ENCODE results near the gene MAGOHB.

The MAGOHB gene

DNA sequence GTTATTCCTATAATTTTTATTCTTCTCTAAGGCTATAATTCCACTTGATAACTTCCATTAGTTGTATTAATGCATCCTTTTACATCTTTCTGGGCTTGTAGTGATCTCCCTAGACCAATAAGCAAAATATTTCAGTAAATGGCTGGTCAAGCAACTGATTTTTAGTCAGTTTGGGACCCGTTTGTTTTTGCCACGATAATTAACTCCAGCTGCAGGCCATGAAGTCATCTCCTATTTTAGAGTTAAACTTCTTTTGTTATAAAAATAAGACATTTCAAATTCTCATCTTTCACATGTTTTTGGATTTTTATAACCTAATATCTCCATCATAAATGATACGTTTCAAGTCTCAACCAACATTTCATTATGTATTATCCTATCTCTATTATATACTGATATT is 49.4 kb downstream of the MAGOHB start:
- no peak overlapping the region for H3K4me3 ChIP-seq (ENCODE audit: low read depth, low read length)
- no peaks in the 10 kb centered on the region for H3K4me1 ChIP-seq
- H3K27me3 ChIP-seq, result peaks cover 3% of the 10 kb centered on the region
- TF ChIP-seq, protein P1, sequence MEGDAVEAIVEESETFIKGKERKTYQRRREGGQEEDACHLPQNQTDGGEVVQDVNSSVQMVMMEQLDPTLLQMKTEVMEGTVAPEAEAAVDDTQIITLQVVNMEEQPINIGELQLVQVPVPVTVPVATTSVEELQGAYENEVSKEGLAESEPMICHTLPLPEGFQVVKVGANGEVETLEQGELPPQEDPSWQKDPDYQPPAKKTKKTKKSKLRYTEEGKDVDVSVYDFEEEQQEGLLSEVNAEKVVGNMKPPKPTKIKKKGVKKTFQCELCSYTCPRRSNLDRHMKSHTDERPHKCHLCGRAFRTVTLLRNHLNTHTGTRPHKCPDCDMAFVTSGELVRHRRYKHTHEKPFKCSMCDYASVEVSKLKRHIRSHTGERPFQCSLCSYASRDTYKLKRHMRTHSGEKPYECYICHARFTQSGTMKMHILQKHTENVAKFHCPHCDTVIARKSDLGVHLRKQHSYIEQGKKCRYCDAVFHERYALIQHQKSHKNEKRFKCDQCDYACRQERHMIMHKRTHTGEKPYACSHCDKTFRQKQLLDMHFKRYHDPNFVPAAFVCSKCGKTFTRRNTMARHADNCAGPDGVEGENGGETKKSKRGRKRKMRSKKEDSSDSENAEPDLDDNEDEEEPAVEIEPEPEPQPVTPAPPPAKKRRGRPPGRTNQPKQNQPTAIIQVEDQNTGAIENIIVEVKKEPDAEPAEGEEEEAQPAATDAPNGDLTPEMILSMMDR (IDR thresholded peaks at IDR 0.05; ENCODE audit: low read depth, low read length), result no peak
- no peaks in the 10 kb centered on the region for H3K36me3 ChIP-seq
- no peaks in the 10 kb centered on the region for H3K9me3 ChIP-seq
- DNase-seq, result no peak

DNA sequence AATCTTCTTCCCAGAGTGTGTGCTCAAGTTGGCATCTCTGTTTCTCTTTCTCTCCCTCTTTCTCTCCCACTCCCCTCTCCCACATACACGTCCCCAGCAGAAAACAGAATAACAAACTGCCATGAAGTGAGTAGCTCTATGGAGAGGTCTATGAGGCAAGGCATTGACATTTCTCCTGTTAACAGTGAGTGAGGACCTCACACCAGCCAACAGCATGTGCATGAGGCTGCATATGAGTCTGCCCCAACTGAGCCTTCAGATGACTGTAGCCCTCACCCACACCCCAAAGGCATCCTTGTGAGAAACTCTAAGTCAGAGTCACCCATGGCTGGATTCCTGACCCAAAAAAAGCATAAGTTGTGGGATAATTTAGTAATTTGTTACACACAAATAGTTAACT is 50.4 kb downstream of the MAGOHB start:
- Histone ChIP-seq H3K36me3 (no peaks in the 10 kb centered on the region), H3K27me3 (peaks cover 10% of the 10 kb centered on the region), H3K4me3 (ENCODE audit: low read depth, low read length) (no peak overlapping the region), H3K4me1 (no peaks in the 10 kb centered on the region), H3K9me3 (no peaks in the 10 kb centered on the region)
- DNase-seq, result no peak
- TF ChIP-seq, protein P1 (IDR thresholded peaks at IDR 0.05; ENCODE audit: low read depth, low read length), result no peak

DNA sequence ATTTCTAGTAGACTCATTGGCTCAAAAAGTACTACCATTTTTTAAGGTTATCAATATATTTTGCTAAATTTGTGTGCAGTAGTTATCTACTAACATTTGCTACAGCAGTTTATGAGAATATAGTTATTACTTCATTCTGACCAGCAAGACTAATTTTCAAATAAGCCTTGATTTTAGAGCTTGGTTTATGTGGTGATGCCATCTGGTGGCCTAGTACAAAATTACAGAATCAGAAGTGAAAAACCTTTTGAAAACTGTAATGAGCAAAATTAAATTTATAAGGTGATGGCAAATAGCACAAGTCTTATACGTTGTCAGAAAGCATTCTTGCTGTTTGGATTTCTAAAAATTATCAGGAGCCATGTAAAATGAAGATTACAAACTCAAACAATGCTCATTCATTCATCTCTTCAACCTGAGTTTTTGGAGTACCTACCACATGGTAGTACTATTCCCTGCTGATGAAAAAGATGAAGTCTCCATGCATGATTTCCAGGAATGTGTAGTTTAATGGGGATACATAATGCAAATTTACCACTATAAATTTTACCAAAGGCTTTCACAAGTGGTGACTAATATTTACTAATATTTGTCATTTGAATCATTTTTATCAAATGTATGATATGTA is 51.0 kb downstream of the MAGOHB start:
- Histone ChIP-seq H3K4me3 (ENCODE audit: low read depth, low read length) (no peak overlapping the region), H3K9me3 (no peaks in the 10 kb centered on the region), H3K36me3 (no peaks in the 10 kb centered on the region), H3K4me1 (no peaks in the 10 kb centered on the region), H3K27me3 (peaks cover 6% of the 10 kb centered on the region)
- DNase-seq, result no peak
- TF ChIP-seq, protein P1 (IDR thresholded peaks at IDR 0.05; ENCODE audit: low read depth, low read length), result peak; percentile 65

DNA sequence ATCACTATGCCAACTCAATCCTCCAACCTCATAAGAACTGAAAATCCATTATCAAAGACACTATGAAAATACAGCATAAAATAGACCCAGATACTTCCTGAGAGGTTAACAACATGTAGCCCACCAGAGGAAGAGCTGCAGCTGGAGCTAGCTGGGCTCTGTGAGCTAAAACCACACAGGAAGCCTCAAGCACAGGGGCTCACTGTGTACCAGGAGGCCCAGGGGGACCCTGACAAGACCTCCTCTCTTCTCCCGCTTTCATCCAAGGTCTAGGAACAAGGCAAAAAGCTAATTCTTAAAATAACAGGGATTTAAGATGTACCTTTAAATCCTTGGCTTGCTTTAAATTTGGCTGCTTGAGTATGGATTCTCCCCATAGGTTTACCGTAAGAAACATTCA is 54.2 kb downstream of the MAGOHB start:
- Histone ChIP-seq H3K9me3 (no peaks in the 10 kb centered on the region), H3K4me1 (no peaks in the 10 kb centered on the region), H3K36me3 (no peaks in the 10 kb centered on the region), H3K4me3 (ENCODE audit: low read depth, low read length) (no peak overlapping the region), H3K27me3 (peaks cover 10% of the 10 kb centered on the region; the same call in 1 of the 2 replicates)
- TF ChIP-seq, protein P1 (IDR thresholded peaks at IDR 0.05; ENCODE audit: low read depth, low read length), result no peak
- no peak for DNase-seq

DNA sequence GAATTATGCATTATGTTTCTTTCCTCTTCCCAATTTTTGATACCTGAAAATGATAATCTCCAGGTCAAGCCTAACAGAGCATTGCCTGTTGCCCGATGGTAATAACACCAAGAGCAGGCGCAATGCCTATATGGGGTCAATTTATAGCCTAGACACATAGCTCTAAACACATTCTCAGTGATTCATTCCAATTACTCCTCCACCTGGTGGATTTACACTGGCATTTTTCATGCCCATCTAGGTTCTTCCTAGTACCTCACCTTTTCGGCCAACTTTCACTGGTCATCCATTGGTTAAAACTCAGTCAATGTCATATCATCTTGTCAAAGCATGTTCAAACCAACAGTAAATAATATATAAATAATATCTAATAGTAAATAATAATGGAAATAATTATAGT is 54.6 kb downstream of the MAGOHB start:
- TF ChIP-seq, protein P1 (IDR thresholded peaks at IDR 0.05; ENCODE audit: low read depth, low read length), result no peak
- DNase-seq, result no peak
- no peaks in the 10 kb centered on the region for H3K36me3 ChIP-seq

DNA sequence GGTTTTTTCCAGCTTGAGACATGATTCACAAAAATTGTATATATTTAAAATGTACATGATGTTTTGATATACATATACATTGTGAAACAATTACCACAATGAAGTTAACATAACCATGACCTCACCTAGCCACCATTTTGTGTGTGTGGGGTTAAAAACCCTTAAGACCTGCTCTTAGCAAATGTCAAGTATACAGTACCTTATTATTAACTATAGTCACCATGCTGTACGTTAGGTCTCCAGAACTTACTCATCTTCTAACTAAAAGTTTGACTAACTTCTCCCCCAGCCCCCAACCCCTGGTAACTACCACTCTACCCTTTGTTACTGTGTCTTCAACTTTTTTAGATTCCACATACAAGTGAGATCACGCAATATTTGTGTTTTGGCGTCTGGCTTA is 55.1 kb downstream of the MAGOHB start:
- H3K4me3 ChIP-seq (ENCODE audit: low read depth, low read length), result no peak overlapping the region
- no peak for DNase-seq
- no peaks in the 10 kb centered on the region for H3K9me3 ChIP-seq
- no peaks in the 10 kb centered on the region for H3K4me1 ChIP-seq
- peaks cover 10% of the 10 kb centered on the region; the same call in 1 of the 2 replicates for H3K27me3 ChIP-seq
- no peaks in the 10 kb centered on the region for H3K36me3 ChIP-seq
- TF ChIP-seq, protein P1 (IDR thresholded peaks at IDR 0.05; ENCODE audit: low read depth, low read length), result no peak

More for the DNA sequence above, 54.6 kb downstream of the MAGOHB start:
- no peak overlapping the region for H3K4me3 ChIP-seq (ENCODE audit: low read depth, low read length)
- no peaks in the 10 kb centered on the region for H3K9me3 ChIP-seq
- peaks cover 10% of the 10 kb centered on the region; the same call in 1 of the 2 replicates for H3K27me3 ChIP-seq
- H3K4me1 ChIP-seq, result no peaks in the 10 kb centered on the region

All from BE2C (cell line).